ENCODE measurements around the gene ITGB1. TPM values are rescaled to one million over a fixed set of nuclear protein-coding genes. Genes with fewer than 3 reads are reported as not detected.
"Not testable (repeated sequence)": the region's sequence is repeated elsewhere in the genome, so short reads cannot be mapped to it uniquely, and the experiment has no call there.

ITGB1 gene
- total and polyA plus RNA-seq, 2 donors = 102 to 157 TPM

- 98% methylated on average over 5 of the region's 7 CpGs for WGBS
- H3K36me3 ChIP-seq (ENCODE audit: control insufficient read depth in 2 of 2, insufficient read depth in 2 of 2, low read length in 1 of 2) = peaks cover 15 to 34% of the 10 kb centered on the region in 2 donors
- H3K27me3 ChIP-seq (ENCODE audit: control insufficient read depth in 2 of 2, insufficient read depth in 1 of 2, low read length in 1 of 2); H3K27ac ChIP-seq (ENCODE audit: low read depth in 1 of 2, low read length in 1 of 2); DNase-seq (ENCODE audit: low read depth in 6 of 9, low spot score in 9 of 9); H3K9me3 ChIP-seq (ENCODE audit: control insufficient read depth in 2 of 2, insufficient read depth in 1 of 2, low read length in 1 of 2); H3K4me3 ChIP-seq (ENCODE audit: low read length in 2 of 2); H3K4me1 ChIP-seq (ENCODE audit: control insufficient read depth in 2 of 2, insufficient read depth in 2 of 2, low read length in 2 of 2): not testable (repeated sequence)
Observed at GRCh38 chr10:32909970-32910369, 48.1 kb downstream of the ITGB1 start.

DNA sequence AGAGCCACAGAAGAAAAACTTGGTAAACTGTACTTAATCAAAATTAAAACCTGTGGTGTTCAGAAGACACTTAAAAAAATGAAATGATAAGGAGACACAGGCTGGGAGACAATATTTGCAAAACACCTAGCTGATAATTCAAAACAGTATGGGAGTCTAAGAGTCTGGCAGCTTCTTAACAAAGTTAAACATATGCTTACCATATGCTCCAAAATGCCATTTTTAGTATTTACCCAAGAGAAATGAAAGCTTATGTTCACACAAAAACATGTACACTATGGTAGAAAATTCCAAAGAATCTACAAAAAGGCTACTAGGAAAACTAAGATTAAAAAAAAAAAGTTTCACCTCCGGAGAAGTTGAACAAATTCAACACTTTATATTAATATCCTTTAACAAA, 48.6 kb downstream of the ITGB1 start:
- DNase-seq (ENCODE audit: low read depth in 6 of 9, low spot score in 9 of 9) = no peak
- H3K9me3 ChIP-seq (ENCODE audit: control insufficient read depth in 2 of 2, insufficient read depth in 1 of 2, low read length in 1 of 2) = no peaks in the 10 kb centered on the region
- H3K27ac ChIP-seq (ENCODE audit: low read depth in 1 of 2, low read length in 1 of 2) = no peak overlapping the region
- H3K4me1 ChIP-seq (ENCODE audit: control insufficient read depth in 2 of 2, insufficient read depth in 2 of 2, low read length in 2 of 2) = no peaks in the 10 kb centered on the region
- WGBS = 98% methylated on average over 1 of the region's 1 CpG
- H3K36me3 ChIP-seq (ENCODE audit: control insufficient read depth in 2 of 2, insufficient read depth in 2 of 2, low read length in 1 of 2) = peaks cover 15 to 35% of the 10 kb centered on the region in 2 donors
- H3K4me3 ChIP-seq (ENCODE audit: low read length in 2 of 2) = no peak overlapping the region
- H3K27me3 ChIP-seq (ENCODE audit: control insufficient read depth in 2 of 2, insufficient read depth in 1 of 2, low read length in 1 of 2) = no peaks in the 10 kb centered on the region

DNA sequence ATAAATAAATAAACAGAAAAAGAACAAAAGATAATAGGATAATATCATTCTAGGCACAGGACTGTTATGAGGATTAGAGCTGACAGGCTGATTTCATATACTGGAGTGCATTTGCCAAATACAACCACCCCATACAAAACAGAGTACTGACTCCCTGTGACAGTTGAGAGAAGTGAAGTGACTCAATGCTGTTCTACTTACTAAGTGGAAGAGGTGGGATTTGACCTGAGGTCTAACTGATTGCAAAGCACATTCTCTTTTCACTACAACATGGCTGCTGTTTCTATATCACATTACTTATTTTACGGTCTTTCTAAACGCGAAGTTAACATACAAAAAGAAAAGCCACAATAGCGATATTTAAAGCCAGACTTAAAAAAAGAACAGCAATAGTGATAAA, 51.4 kb downstream of the ITGB1 start:
- H3K4me3 ChIP-seq (ENCODE audit: low read length in 2 of 2) = no peak overlapping the region
- peaks cover 12 to 39% of the 10 kb centered on the region in 2 donors for H3K36me3 ChIP-seq (ENCODE audit: control insufficient read depth in 2 of 2, insufficient read depth in 2 of 2, low read length in 1 of 2)
- WGBS = 98% methylated on average over 4 of the region's 4 CpGs
- no peak overlapping the region for H3K27ac ChIP-seq (ENCODE audit: low read depth in 1 of 2, low read length in 1 of 2)
- DNase-seq (ENCODE audit: low read depth in 6 of 9, low spot score in 9 of 9) = no peak
- no peaks in the 10 kb centered on the region for H3K27me3 ChIP-seq (ENCODE audit: control insufficient read depth in 2 of 2, insufficient read depth in 1 of 2, low read length in 1 of 2)
- no peaks in the 10 kb centered on the region for H3K4me1 ChIP-seq (ENCODE audit: control insufficient read depth in 2 of 2, insufficient read depth in 2 of 2, low read length in 2 of 2)
- H3K9me3 ChIP-seq (ENCODE audit: control insufficient read depth in 2 of 2, insufficient read depth in 1 of 2, low read length in 1 of 2) = no peaks in the 10 kb centered on the region

- no peak for DNase-seq (ENCODE audit: low read depth in 6 of 9, low spot score in 9 of 9)
- H3K4me3 ChIP-seq (ENCODE audit: low read length in 2 of 2) = no peak overlapping the region
- no peaks in the 10 kb centered on the region for H3K27me3 ChIP-seq (ENCODE audit: control insufficient read depth in 2 of 2, insufficient read depth in 1 of 2, low read length in 1 of 2)
- no peak overlapping the region for H3K27ac ChIP-seq (ENCODE audit: low read depth in 1 of 2, low read length in 1 of 2)
- 98% methylated on average over 3 of the region's 3 CpGs for WGBS
- no peaks in the 10 kb centered on the region for H3K9me3 ChIP-seq (ENCODE audit: control insufficient read depth in 2 of 2, insufficient read depth in 1 of 2, low read length in 1 of 2)
- H3K36me3 ChIP-seq (ENCODE audit: control insufficient read depth in 2 of 2, insufficient read depth in 2 of 2, low read length in 1 of 2) = peaks cover 8 to 31% of the 10 kb centered on the region in 2 donors
- no peaks in the 10 kb centered on the region for H3K4me1 ChIP-seq (ENCODE audit: control insufficient read depth in 2 of 2, insufficient read depth in 2 of 2, low read length in 2 of 2)
Observed at GRCh38 chr10:32905466-32905865, 52.6 kb downstream of the ITGB1 start.

GRCh38 chr10:32901815-32902214, 56.2 kb downstream of the ITGB1 start:
- H3K27ac ChIP-seq (ENCODE audit: low read depth in 1 of 2, low read length in 1 of 2) = no peak overlapping the region
- peaks cover 6 to 18% of the 10 kb centered on the region in 2 donors for H3K36me3 ChIP-seq (ENCODE audit: control insufficient read depth in 2 of 2, insufficient read depth in 2 of 2, low read length in 1 of 2)
- H3K4me3 ChIP-seq (ENCODE audit: low read length in 2 of 2) = no peak overlapping the region
- 98% methylated on average over 9 of the region's 9 CpGs for WGBS
- H3K4me1 ChIP-seq (ENCODE audit: control insufficient read depth in 2 of 2, insufficient read depth in 2 of 2, low read length in 2 of 2) = no peaks in the 10 kb centered on the region
- no peak for DNase-seq (ENCODE audit: low read depth in 6 of 9, low spot score in 9 of 9)
- H3K9me3 ChIP-seq (ENCODE audit: control insufficient read depth in 2 of 2, insufficient read depth in 1 of 2, low read length in 1 of 2) = no peaks in the 10 kb centered on the region
- no peaks in the 10 kb centered on the region for H3K27me3 ChIP-seq (ENCODE audit: control insufficient read depth in 2 of 2, insufficient read depth in 1 of 2, low read length in 1 of 2)

DNA sequence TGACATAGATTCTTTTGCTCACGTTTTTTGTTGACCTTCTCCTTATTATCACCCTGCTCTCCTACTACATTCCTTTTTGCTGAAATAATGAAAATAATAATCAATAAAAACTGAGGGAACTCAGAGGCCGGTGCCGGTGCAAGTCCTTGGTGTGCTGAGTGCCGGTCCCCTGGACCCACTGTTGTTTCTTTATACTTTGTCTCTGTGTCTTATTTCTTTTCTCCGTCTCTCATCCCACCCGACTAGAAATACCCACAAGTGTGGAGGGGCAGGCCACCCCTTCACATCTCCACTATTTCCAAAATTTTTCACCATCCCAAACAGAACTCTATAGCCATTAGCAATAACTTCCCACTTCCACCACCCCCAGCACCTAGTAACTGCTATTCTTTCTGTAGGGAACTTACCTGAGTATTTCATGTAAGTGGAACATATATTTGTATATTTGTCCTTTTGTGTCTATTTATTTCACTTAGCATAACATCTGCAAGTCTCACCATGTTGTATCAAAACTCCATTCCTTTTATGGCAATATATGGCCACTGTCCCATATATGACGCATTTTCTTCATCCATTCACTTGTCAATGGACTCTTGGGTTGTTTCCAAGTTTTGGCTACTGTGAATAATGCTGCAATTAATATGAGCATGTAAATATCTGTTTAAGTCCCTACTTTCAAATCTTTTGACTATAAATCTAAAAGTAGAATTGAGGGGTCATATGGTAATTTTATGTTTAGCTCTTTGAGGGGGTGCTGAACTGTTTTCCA, 62.6 kb downstream of the ITGB1 start:
- H3K27me3 ChIP-seq (ENCODE audit: control insufficient read depth in 2 of 2, insufficient read depth in 1 of 2, low read length in 1 of 2); DNase-seq (ENCODE audit: low read depth in 6 of 9, low spot score in 9 of 9); H3K4me1 ChIP-seq (ENCODE audit: control insufficient read depth in 2 of 2, insufficient read depth in 2 of 2, low read length in 2 of 2); H3K9me3 ChIP-seq (ENCODE audit: control insufficient read depth in 2 of 2, insufficient read depth in 1 of 2, low read length in 1 of 2); H3K27ac ChIP-seq (ENCODE audit: low read depth in 1 of 2, low read length in 1 of 2); H3K4me3 ChIP-seq (ENCODE audit: low read length in 2 of 2): not testable (repeated sequence)
- peaks cover 0 to 11% of the 10 kb centered on the region in 2 donors for H3K36me3 ChIP-seq (ENCODE audit: control insufficient read depth in 2 of 2, insufficient read depth in 2 of 2, low read length in 1 of 2)
- 98% methylated on average over 7 of the region's 7 CpGs for WGBS

GRCh38 chr10:32893916-32894664, 63.9 kb downstream of the ITGB1 start:
- 98% methylated on average over 2 of the region's 2 CpGs for WGBS
- Histone ChIP-seq H3K4me3 (ENCODE audit: low read length in 2 of 2) (no peak overlapping the region), H3K4me1 (ENCODE audit: control insufficient read depth in 2 of 2, insufficient read depth in 2 of 2, low read length in 2 of 2) (no peaks in the 10 kb centered on the region), H3K36me3 (ENCODE audit: control insufficient read depth in 2 of 2, insufficient read depth in 2 of 2, low read length in 1 of 2) (peaks cover 0 to 11% of the 10 kb centered on the region in 2 donors), H3K27me3 (ENCODE audit: control insufficient read depth in 2 of 2, insufficient read depth in 1 of 2, low read length in 1 of 2) (no peaks in the 10 kb centered on the region), H3K27ac (ENCODE audit: low read depth in 1 of 2, low read length in 1 of 2) (no peak overlapping the region), H3K9me3 (ENCODE audit: control insufficient read depth in 2 of 2, insufficient read depth in 1 of 2, low read length in 1 of 2) (no peaks in the 10 kb centered on the region)
- DNase-seq (ENCODE audit: low read depth in 6 of 9, low spot score in 9 of 9) = no peak

DNA sequence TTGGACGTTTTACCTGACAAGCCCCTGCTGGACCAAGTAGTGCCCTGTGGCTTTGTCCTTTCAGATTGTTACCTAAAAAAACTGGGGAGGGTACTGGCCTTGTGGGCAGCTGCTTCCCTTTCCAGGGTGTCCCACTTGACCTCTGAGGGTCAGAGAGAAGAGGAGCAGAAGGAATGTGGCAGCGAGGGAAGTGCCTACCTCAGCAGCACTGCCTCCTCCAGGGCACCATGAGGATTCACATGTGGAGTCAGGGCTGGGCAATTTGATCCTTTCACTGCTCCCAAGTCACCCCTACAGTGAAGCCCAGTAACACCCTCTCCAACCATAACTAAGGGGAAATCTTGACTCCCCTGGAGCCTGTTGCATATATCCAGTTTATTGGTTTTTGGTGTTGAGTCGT, 64.6 kb downstream of the ITGB1 start:
- Histone ChIP-seq H3K27me3 (ENCODE audit: control insufficient read depth in 2 of 2, insufficient read depth in 1 of 2, low read length in 1 of 2) (no peaks in the 10 kb centered on the region), H3K4me3 (ENCODE audit: low read length in 2 of 2) (no peak overlapping the region), H3K36me3 (ENCODE audit: control insufficient read depth in 2 of 2, insufficient read depth in 2 of 2, low read length in 1 of 2) (peaks cover 0 to 8% of the 10 kb centered on the region in 2 donors), H3K9me3 (ENCODE audit: control insufficient read depth in 2 of 2, insufficient read depth in 1 of 2, low read length in 1 of 2) (no peaks in the 10 kb centered on the region), H3K4me1 (ENCODE audit: control insufficient read depth in 2 of 2, insufficient read depth in 2 of 2, low read length in 2 of 2) (no peaks in the 10 kb centered on the region), H3K27ac (ENCODE audit: low read depth in 1 of 2, low read length in 1 of 2) (no peak overlapping the region)
- no peak for DNase-seq (ENCODE audit: low read depth in 6 of 9, low spot score in 9 of 9)
- 64% methylated on average over 3 of the region's 3 CpGs for WGBS

- H3K36me3 ChIP-seq (ENCODE audit: control insufficient read depth in 2 of 2, insufficient read depth in 2 of 2, low read length in 1 of 2) = peaks cover 0 to under 1% of the 10 kb centered on the region in 2 donors
- 95% methylated on average over 8 of the region's 8 CpGs for WGBS
- H3K4me1 ChIP-seq (ENCODE audit: control insufficient read depth in 2 of 2, insufficient read depth in 2 of 2, low read length in 2 of 2) = no peaks in the 10 kb centered on the region
- no peak for DNase-seq (ENCODE audit: low read depth in 6 of 9, low spot score in 9 of 9)
- no peak overlapping the region for H3K27ac ChIP-seq (ENCODE audit: low read depth in 1 of 2, low read length in 1 of 2)
- no peak overlapping the region for H3K4me3 ChIP-seq (ENCODE audit: low read length in 2 of 2)
- no peaks in the 10 kb centered on the region for H3K9me3 ChIP-seq (ENCODE audit: control insufficient read depth in 2 of 2, insufficient read depth in 1 of 2, low read length in 1 of 2)
- H3K27me3 ChIP-seq (ENCODE audit: control insufficient read depth in 2 of 2, insufficient read depth in 1 of 2, low read length in 1 of 2) = no peaks in the 10 kb centered on the region
Observed at GRCh38 chr10:32891261-32891660, 66.8 kb downstream of the ITGB1 start.
